BJ (cell line): ENCODE data around the gene AVPI1. TPM values are rescaled to one million over a fixed set of nuclear protein-coding genes. Genes with fewer than 3 reads are reported as not detected.

Experiments
- CTCF ChIA-PET: fragments of 350-600 bp; formaldehyde crosslinking; extraction: SDS; loops from one replicate; lab custom pipeline; 2021; ENCODE audit warnings: antibody characterized with exemption, inconsistent platforms; lab: Yijun Ruan, JAX
- POLR2A ChIA-PET: fragments of 300-600 bp; sonication (Branson Sonifier 250); formaldehyde crosslinking; extraction: SDS; loops from one replicate; lab custom pipeline; 2021; ENCODE audit warnings: antibody characterized with exemption; lab: Charles Lee
- DNase-seq: peaks from one replicate; pipeline ENCODE4 v3.0.0-alpha.2; 2011; ENCODE audit warnings: low read depth
- H3K27me3 ChIP-seq: 2 replicates; pipeline ENCODE4 v1.6.0; 2011; ENCODE audit warnings: low read length; ENCODE audit not compliant: control insufficient read depth, insufficient read depth
- H3K36me3 ChIP-seq: 2 replicates; pipeline ENCODE4 v1.5.1; 2011; ENCODE audit warnings: low read length; ENCODE audit not compliant: control insufficient read depth, insufficient read depth
- H3K4me3 ChIP-seq: 2 replicates; pipeline ENCODE4 v1.5.1; 2011; ENCODE audit warnings: low read depth, mild to moderate bottlenecking, control low read depth, low read length
- polyA minus RNA-seq: library from RNA; depleted of rRNA, polyadenylated mRNA; stranded (reverse); fragments of >200 nt; gene quantifications from 2 replicates; pipeline ENCODE4 v1.2.3, GENCODE V29; 2011; rRNA and poly(A)+ RNA removed
- polyA plus RNA-seq: library from polyadenylated mRNA; depleted of rRNA; stranded (reverse); fragments of >200 nt; gene quantifications from 2 replicates; pipeline ENCODE4 v1.2.3, GENCODE V29; 2011; rRNA removed
- TF ChIP-seq, protein P1 (sequence below): IDR thresholded peaks from 2 replicates; pipeline ENCODE4 v1.5.1; 2011; ENCODE audit warnings: low read depth, mild to moderate bottlenecking, control low read depth, inconsistent platforms, low read length, moderate library complexity; ENCODE audit not compliant: insufficient read depth

Gene AVPI1
- polyA plus RNA-seq: 32.4 and 32.7 TPM in 2 replicates
- polyA minus RNA-seq: 12.8 and 22.2 TPM in 2 replicates

DNA sequence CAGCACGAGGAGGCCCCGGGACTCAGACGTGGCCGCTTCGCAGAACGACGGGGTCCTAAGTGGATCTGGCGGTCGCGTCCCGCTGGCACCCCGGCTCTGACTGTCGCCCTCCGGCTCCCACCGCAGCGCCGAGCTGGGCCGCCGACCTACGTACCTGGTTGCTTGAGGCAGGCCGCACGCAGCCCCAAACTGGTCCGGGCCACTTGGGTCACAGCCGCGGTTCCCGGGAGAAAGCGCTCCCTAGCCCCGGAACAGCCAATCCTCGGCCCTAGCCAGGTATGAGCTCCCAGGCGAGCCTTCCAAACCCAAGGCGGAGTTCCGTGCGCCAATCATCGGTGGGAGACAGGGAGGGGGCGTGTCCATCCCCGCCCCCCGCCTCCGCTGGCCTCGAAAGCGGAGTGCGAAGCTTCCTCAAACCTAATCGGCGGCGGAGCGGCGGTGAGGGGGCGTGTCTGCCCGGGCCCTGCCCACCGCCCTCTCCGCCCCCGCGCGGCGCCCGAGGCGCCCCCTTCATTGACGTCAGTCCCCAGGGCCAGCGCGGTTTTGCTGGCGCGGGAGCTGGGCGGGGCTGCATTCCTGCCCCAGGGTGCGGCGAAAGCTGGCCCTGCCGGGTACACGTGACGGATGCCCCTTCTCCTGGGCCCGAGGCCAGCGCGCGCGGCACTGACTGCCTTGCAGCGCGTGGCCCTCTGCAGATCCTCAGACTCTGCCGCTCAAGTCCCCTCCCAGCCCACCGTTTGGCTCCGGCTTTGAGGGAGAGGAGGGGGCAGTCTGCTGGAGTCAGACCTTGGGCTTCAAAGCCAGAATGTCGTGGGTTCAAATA lies at the start of gene AVPI1:
AVPI1 (minus strand) TSS at position 280 of the 823 bp plus-strand sequence. CDS start 7,336 bp downstream, outside the sequence.
- DNase-seq: peak; percentile 92
- ChIA-PET POLR2A (interaction anchor here (0.5 to 1.1 kb wide), 6 partner anchors 27 to 46 kb away, joined by 3 to 5 read pairs (median 4); no protein-coding TSS in a partner anchor), CTCF (interaction anchor here (0.9 to 7.8 kb wide), 10 partner anchors 10 to 115 kb away, joined by 3 to 62 read pairs (median 10); partner anchors contain the start of genes MARVELD1 and ZFYVE27)
- Histone ChIP-seq H3K27me3 (no peaks in the 10 kb centered on the region), H3K4me3 (peak within 1 kb of the TSS; percentile 76), H3K36me3 (no peaks in the 10 kb centered on the region)
- TF ChIP-seq, protein P1, sequence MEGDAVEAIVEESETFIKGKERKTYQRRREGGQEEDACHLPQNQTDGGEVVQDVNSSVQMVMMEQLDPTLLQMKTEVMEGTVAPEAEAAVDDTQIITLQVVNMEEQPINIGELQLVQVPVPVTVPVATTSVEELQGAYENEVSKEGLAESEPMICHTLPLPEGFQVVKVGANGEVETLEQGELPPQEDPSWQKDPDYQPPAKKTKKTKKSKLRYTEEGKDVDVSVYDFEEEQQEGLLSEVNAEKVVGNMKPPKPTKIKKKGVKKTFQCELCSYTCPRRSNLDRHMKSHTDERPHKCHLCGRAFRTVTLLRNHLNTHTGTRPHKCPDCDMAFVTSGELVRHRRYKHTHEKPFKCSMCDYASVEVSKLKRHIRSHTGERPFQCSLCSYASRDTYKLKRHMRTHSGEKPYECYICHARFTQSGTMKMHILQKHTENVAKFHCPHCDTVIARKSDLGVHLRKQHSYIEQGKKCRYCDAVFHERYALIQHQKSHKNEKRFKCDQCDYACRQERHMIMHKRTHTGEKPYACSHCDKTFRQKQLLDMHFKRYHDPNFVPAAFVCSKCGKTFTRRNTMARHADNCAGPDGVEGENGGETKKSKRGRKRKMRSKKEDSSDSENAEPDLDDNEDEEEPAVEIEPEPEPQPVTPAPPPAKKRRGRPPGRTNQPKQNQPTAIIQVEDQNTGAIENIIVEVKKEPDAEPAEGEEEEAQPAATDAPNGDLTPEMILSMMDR: no peak

GRCh38 chr10:97736403-97736901 lies 49.4 kb upstream of the AVPI1 start:
- TF ChIP-seq, protein P1: no peak
- no peak for DNase-seq
- peaks cover 2% of the 10 kb centered on the region; the same call in 1 of the 2 replicates for H3K36me3 ChIP-seq
- H3K4me3 ChIP-seq: no peak overlapping the region; the same call in 1 of the 2 replicates
- POLR2A ChIA-PET: interaction anchor here (0.9 kb wide), 2 partner anchors 23 to 27 kb away, joined by 3 read pairs; partner anchors contain the start of gene MARVELD1
- no peaks in the 10 kb centered on the region for H3K27me3 ChIP-seq
- CTCF ChIA-PET: interaction anchor here (0.8 to 16.1 kb wide), 6 partner anchors 22 to 165 kb away, joined by 3 to 517 read pairs (median 6); partner anchors contain the start of genes ANKRD2, AVPI1 and MARVELD1

- CTCF ChIA-PET: interaction anchor here (1.1 to 16.1 kb wide), 4 partner anchors 23 to 57 kb away, joined by 3 to 517 read pairs (median 52); partner anchors contain the start of gene MARVELD1
- Histone ChIP-seq H3K27me3 (no peaks in the 10 kb centered on the region), H3K36me3 (peaks cover 2% of the 10 kb centered on the region; the same call in 1 of the 2 replicates), H3K4me3 (no peak overlapping the region)
- DNase-seq: no peak
- TF ChIP-seq, protein P1: no peak
- POLR2A ChIA-PET: no interaction called here
Observed at GRCh38 chr10:97734021-97734420, 47.0 kb upstream of the AVPI1 start.

GRCh38 chr10:97733256-97733655 lies 46.2 kb upstream of the AVPI1 start:
- H3K36me3 ChIP-seq: no peaks in the 10 kb centered on the region
- CTCF ChIA-PET: interaction anchor here (0.7 to 16.1 kb wide), 4 partner anchors 9 to 56 kb away, joined by 3 to 517 read pairs (median 58); partner anchors contain the start of gene MARVELD1
- DNase-seq: no peak
- no peaks in the 10 kb centered on the region for H3K27me3 ChIP-seq
- H3K4me3 ChIP-seq: no peak overlapping the region
- POLR2A ChIA-PET: no interaction called here
- TF ChIP-seq, protein P1: no peak

GRCh38 chr10:97732052-97732359 lies 45.0 kb upstream of the AVPI1 start:
- CTCF ChIA-PET: interaction anchor here (0.9 to 16.1 kb wide), 10 partner anchors 21 to 160 kb away, joined by 3 to 517 read pairs (median 15); partner anchors contain the start of genes ANKRD2, AVPI1 and MARVELD1
- Histone ChIP-seq H3K27me3 (no peaks in the 10 kb centered on the region), H3K36me3 (no peaks in the 10 kb centered on the region), H3K4me3 (no peak overlapping the region)
- no peak for DNase-seq
- TF ChIP-seq, protein P1: no peak
- POLR2A ChIA-PET: no interaction called here
